Activated CD8-positive, alpha-beta memory T cell treated with anti-CD3 and anti-CD28 coated beads for 48 hours (primary cell): ENCODE results near the gene TMEM135.
"Not testable (repeated sequence)": the region's sequence is repeated elsewhere in the genome, so short reads cannot be mapped to it uniquely, and the experiment has no call there.

Experiments
- DNase-seq, 3 experiments: peaks; one replicate each; pipeline ENCODE4 v3.0.0-alpha.2; 2020; ENCODE audit warnings: low read depth in 2 of 3, low spot score in 2 of 3

Gene TMEM135

DNA sequence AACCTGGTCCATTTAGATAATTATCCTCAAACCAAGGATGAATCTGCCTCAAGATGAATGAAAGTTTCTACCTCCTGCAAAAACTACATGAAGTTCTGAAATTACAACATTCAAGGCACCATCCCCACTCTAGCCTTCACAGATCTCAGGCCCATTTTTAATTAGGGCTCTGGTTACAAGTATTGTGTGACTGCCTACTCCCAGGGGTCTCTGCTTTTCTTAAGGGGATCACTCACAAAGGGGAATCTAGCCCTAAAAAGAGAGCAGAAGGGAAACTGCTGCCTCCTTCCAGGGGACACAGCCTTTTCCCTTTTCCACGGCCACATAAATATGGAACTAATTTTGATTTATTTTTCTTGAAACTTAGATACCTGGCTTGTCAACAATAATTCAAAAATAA lies 17.4 kb upstream of the TMEM135 start:
- no peak for DNase-seq

DNA sequence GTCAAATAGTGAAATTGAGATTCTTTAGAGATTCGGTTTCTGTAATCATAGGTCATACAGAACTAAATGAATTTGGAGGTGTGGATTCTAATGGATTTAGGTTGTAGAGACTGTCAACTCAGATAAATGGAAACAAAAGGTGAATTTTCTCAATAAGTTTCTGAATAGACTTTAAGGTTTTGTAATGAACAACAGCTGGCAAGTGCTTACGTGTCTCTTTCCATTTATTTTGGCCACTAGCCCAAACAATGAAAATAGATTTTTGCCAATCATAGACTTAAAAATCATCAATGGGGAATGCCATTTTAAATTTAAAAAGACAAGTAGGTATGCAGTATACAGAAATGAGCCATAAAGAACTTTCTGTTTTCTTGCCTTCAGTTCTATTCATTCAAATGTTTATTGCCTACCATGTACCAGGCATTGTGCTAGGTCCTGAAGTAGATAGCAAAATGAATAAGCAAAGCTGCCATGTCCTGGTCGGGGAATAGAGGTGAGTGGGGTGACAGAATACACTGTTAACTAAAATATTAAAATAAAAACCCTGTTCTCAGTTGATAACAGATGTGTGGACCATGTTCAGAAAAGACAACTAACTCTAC lies 16.9 kb upstream of the TMEM135 start:
- DNase-seq: no peak

GRCh38 chr11:87022254-87022653 lies 15.5 kb upstream of the TMEM135 start:
- DNase-seq: no peak

GRCh38 chr11:87022738-87023137 lies 15.0 kb upstream of the TMEM135 start:
- DNase-seq: no peak

GRCh38 chr11:87026415-87026814 lies 11.3 kb upstream of the TMEM135 start:
- not testable (repeated sequence) for DNase-seq

DNA sequence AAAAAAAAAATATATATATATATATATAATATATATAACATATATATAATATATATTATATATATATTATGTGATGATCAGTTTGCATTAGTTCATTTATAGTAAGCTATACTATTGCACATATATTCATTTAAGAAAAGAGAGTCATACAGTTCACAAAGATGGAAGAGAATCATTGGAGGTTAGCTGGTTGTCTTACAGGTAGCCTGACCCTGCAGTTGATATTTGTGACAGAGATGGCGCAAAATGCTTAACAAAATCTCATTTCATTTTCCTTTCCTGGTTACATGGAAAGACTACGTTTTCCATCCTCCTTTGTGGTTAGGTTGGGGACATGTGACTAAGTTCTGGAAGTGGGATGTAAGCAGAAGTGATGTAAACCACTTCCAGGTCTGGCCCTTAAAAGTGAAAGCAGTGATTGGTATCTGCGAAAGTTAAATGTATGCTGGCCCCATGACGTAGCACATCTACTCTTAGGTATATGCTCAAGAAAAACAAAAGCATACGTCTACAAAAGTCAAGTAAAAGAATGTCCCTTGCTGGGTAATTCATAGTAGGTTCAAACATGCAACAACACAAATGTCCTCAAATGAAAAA lies 7.2 kb upstream of the TMEM135 start:
- DNase-seq: no peak

GRCh38 chr11:87031433-87032170 lies 6.1 kb upstream of the TMEM135 start:
- DNase-seq: no peak

DNA sequence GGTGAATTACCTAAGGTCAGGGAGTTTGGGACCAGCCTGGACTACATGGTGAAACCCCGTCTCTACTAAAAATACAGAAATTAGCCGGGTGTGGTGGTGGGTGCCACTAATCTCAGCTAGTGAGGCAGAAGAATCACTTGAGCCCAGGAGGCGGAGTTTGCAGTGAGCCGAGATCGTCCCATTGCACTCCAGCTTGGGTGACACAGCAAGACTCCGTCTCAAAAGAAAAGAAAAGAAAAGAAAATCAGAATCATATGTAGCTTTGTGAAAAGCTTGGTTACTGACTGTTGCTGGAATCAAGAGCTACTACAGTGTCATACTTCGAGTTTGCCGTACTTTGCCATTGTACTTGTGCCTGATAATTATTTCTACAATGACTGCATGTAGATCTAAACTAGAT lies 4.2 kb upstream of the TMEM135 start:
- no peak for DNase-seq

- DNase-seq: no peak
These were observed 1.7 kb upstream of the TMEM135 start for GRCh38 chr11:87035976-87036583.

GRCh38 chr11:87036756-87037449 lies 831 bp upstream of the TMEM135 start:
- peak in 1 of 3 experiments; percentile 8 for DNase-seq

DNA sequence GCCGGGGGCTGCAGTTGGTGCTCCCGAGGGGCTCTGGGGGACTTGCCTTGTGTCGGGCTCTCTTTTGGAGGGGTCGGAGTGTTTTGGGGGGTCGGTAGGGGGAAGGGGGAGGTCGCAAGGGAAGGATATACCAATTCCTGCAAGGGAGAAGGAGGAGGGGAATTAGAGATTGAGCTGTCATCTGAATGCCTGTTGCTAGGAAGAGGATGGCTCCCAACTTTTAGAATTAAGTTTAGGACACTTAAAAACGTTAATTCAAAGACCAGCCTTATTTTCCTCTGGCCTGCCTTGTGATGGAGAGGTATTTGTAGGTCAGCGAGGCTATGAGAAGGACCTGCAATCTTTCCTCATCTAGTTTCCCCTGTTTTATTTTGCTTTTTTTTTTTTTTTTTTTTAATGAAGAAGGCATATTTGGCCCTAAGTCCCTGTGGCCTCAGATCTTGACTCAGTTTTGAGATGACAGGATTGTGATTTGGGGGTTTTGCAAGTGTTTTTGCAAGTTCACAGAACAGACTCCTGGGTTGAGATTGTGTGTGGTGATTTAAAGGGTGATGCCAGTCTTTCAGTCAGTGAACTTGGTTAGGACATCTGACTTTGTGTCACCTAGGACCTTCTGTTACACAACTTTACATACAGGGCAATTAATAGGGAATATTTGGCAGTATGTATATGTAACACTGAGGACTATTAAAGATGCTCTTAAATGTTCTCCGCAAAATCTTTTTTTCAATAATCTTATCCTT lies 672 bp downstream of the TMEM135 start:
- DNase-seq: no peak

- no peak for DNase-seq
These were observed 1.6 kb downstream of the TMEM135 start for GRCh38 chr11:87039371-87039770.

DNA sequence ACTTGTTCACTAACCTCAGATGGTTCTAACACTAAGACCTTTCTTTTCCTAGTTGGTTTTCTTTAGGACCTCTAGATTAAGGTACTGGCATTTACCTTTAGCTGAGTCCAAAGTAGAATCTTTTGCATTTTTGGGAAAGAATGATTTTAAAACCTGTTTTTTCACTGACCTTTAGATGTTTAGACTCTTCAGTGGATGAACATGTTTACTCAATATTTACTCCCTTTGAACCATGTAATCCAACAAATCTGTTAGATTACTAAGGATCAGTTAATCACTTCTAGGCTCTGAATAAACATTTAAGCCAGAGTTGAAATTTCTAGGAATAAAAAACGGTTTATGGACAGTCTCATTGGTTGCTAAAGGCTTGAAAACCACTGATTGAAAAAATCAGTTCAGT lies 6.2 kb downstream of the TMEM135 start:
- DNase-seq: no peak

DNA sequence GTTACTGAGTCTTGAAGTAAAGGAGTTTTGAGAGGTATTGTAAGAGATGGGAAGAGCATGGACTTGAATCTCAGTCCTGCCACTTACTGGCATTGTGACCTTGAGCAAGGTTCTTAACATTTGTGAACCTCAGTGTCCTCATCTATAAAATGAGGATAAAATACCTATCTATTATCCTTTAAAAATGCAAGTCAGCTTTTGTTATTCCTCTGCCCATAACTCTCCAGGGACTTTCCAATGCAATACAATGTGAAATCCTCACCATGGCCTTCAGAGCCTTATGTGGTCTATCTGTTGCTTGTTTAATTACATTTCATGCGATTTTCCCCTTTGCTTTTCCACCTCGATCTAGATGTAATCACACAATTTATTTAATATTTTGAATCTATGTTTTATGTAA lies 9.1 kb downstream of the TMEM135 start:
- DNase-seq: no peak

DNA sequence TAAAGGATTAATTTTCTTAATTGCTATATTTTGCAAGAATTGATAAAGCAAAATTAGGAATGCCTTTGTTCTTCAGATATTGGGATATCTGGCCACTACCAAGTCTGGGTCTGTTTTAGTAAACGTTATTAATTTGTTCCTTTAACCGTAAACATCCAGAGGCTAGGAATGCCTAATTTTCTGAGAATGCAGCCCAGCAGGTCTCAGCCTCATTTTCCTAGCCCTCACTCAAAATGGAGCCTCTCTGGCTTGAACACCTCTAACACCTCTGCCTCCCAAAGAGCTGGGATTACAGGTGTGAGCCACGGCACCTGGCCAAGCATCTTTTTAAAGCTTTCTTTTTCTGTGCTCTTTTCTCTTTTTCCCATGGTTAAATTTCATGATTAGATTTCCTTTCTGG lies 18.4 kb downstream of the TMEM135 start:
- no peak for DNase-seq

DNA sequence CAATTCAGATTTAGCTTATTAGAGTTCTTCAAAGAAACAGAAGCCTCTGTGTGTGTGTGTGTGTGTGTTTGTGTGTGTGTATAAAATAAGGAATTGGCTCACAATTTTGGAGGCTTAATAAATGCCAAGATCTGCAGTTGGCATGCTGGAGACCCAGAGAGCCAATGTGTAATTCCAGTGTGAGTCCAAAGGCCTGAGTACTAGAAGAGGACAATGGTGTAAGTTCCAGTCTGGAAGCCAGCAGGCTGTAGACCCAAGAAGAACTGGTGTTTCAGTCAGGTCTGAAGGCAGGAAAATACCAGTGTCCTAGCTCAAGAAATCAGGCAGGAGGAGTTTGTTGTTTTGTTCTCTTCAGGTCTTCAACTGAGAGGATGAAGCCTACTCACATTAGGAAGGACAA lies 20.0 kb downstream of the TMEM135 start:
- DNase-seq: no peak

- no peak for DNase-seq
These were observed 22.1 kb downstream of the TMEM135 start for GRCh38 chr11:87059596-87060390.

DNA sequence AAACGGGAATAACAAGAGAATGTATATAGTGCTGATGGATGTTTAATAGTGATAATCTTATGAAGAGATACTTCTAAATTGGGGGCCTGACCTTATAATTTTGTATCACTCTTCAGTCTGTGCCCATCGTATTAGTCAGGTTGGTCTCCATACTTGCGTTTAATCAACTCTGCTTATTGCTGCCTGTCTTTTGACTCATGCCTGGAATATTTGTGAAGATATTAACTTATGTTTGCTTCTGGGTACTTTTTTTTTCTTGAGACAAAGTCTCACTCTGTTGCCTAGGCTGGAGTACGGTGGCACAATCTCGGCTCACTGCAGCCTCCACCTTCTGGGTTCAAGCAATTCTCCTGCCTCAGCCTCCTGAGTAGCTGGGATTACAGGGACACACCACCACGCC lies 24.0 kb downstream of the TMEM135 start:
- no peak for DNase-seq

DNA sequence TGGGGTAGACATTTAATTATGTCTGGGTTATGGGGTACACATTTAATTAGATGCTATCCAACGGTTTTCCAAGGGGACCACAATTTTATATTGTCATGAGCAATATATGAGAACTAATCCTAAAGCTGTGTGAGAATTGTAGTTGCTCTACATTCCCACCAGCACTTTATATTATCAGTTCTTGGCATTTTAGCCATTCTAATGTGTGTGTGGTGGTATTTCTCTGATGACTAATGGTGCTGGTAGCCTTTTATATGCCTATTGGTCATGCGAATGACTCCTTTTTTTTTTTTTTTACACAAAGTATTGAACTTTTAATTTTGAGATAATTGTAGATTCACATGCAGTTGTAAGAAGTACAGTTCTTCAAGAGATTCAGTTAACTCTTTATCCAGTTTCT lies 26.2 kb downstream of the TMEM135 start:
- DNase-seq: no peak

GRCh38 chr11:87072787-87073186 lies 35.1 kb downstream of the TMEM135 start:
- no peak for DNase-seq
